ENCODE results near the gene UPF1.

- TF ChIP-seq CTCF (IDR thresholded peaks at IDR 0.05) (no peak), POLR2AphosphoS5 (IDR thresholded peaks at IDR 0.05) (no peak), POLR2A (IDR thresholded peaks at IDR 0.05) (no peak)
Observed at GRCh38 chr19:18807861-18808331, 23.9 kb upstream of the UPF1 start.

All from upper lobe of left lung (tissue), 4 donors.